IPS-18a (cell line): Measurements from ENCODE around the gene PIEZO1.

Experiments used
- H3K27ac ChIP-seq: one replicate; pipeline ENCODE4 v1.5.1; 2013; ENCODE audit warnings: low read length
- H3K27me3 ChIP-seq: one replicate; pipeline ENCODE4 v1.6.1; 2013; ENCODE audit warnings: mild to moderate bottlenecking, low read length; ENCODE audit not compliant: control insufficient read depth, insufficient read depth
- H3K36me3 ChIP-seq: one replicate; pipeline ENCODE4 v1.6.1; 2013; ENCODE audit warnings: low read depth, low read length; ENCODE audit not compliant: control insufficient read depth
- H3K4me1 ChIP-seq: one replicate; pipeline ENCODE4 v1.6.1; 2013; ENCODE audit warnings: low read depth, low read length; ENCODE audit not compliant: control insufficient read depth
- H3K4me3 ChIP-seq: one replicate; pipeline ENCODE4 v1.5.1; 2013; ENCODE audit warnings: low read length
- H3K9ac ChIP-seq: one replicate; pipeline ENCODE4 v1.6.1; 2013; ENCODE audit warnings: mild to moderate bottlenecking, low read length, moderate library complexity
- H3K9me3 ChIP-seq: one replicate; pipeline ENCODE4 v1.6.1; 2013; ENCODE audit warnings: low read depth, low read length; ENCODE audit not compliant: control insufficient read depth

PIEZO1 gene

DNA sequence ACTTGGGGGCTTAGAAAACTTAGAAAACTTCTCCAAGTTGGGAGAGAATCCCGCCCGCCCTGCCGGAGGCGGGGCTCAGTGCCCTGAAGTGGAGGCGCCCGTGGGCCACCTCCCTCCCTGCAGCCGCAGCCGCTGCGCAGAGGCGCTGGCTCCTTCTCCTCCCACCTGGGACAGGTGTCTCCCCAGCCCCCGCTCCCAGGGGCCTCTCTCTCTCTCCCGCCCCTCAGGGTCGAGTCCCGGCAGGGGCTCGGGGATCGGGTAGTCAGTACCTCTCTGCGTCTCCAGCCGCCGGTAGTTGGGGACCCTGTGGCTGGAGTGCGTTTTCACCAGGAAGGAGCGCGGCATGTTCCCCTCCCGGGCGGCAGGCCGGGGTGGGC is 99.0 kb downstream of the PIEZO1 start:
- H3K9me3 ChIP-seq, result no peaks in the 10 kb centered on the region
- no peaks in the 10 kb centered on the region for H3K36me3 ChIP-seq
- peaks cover 33% of the 10 kb centered on the region for H3K27me3 ChIP-seq
- peak overlapping the region; percentile 68 for H3K4me3 ChIP-seq
- peaks cover 5% of the 10 kb centered on the region for H3K4me1 ChIP-seq
- H3K9ac ChIP-seq, result peak overlapping the region; percentile 39
- H3K27ac ChIP-seq, result no peak overlapping the region

DNA sequence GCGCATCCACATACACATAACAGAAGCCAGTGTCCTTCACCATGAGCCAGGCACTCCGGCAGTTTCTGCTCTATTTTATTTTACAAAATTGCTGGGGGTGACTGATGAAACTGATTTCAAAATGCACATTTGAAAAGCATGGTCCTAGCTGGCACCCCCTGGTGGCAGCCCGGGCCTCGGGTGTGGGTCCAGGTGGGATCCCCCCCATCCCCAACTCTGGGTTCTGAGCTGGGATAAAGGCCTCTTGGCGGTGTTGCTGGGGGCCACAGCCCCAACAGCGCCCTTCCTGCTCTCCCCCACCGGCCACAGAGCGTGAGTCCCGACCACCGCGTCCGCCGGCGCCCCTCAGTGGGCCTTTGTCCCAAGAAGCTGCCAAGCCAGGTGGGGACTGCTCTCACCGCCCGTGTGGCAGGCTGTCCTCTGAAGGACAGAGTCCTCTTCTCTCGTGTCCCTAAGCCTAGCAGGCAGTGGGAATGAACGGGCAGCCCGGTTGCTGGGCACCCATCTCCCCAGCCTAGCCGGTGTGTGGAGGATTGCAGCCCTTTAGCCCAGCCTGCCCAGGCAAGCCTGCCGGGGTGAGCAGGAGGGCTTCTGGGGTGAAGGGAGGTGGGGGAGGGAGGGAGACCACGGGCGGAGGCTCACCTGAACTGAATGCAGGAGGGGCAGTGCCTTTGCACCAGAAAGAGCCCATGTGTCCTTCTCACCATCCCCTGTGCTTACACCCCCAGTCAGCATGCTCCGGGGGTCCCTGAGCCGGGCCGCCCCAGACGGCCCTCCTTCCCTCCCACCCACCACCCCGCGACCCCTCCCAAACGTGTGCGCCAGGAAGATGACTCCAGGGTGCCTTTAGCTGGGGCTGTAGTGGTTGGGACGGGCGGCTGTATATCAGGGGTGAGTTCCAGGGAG is 99.6 kb downstream of the PIEZO1 start:
- Histone ChIP-seq H3K36me3 (no peaks in the 10 kb centered on the region), H3K9me3 (no peaks in the 10 kb centered on the region), H3K4me1 (peaks cover 5% of the 10 kb centered on the region), H3K27ac (no peak overlapping the region), H3K27me3 (peaks cover 33% of the 10 kb centered on the region), H3K9ac (peak overlapping the region; percentile 39), H3K4me3 (peak overlapping the region; percentile 68)

DNA sequence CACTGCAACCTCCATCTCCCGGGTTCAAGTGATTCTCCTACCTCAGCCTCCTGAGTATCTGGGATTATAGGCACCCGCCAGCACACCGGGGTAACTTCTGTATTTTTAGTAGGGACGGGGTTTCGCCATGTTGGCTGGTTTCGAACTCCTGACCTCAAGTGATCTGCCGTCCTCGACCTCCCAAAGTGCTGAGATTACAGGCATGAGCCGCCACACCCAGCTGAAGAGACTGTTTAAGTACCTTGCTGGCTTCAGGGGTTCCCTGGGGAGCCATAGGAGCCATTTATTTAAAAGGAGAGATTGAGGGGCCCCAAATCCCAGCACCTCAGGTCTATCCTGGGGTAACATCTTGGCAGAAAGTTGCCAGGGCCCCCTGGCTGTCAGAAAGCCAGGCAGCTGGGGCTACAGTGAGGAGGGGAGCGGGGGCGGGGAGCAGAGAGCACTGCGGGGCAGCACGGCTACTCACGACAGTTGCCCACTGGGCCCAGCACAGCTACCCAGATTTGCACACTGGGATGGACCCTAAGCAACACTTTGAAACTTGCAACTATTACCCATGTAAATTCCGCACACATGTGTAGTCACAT is 100.4 kb downstream of the PIEZO1 start:
- Histone ChIP-seq H3K27me3 (peaks cover 33% of the 10 kb centered on the region), H3K4me3 (peak overlapping the region; percentile 68), H3K27ac (no peak overlapping the region), H3K9me3 (no peaks in the 10 kb centered on the region), H3K9ac (no peak overlapping the region), H3K4me1 (peaks cover 5% of the 10 kb centered on the region), H3K36me3 (no peaks in the 10 kb centered on the region)

DNA sequence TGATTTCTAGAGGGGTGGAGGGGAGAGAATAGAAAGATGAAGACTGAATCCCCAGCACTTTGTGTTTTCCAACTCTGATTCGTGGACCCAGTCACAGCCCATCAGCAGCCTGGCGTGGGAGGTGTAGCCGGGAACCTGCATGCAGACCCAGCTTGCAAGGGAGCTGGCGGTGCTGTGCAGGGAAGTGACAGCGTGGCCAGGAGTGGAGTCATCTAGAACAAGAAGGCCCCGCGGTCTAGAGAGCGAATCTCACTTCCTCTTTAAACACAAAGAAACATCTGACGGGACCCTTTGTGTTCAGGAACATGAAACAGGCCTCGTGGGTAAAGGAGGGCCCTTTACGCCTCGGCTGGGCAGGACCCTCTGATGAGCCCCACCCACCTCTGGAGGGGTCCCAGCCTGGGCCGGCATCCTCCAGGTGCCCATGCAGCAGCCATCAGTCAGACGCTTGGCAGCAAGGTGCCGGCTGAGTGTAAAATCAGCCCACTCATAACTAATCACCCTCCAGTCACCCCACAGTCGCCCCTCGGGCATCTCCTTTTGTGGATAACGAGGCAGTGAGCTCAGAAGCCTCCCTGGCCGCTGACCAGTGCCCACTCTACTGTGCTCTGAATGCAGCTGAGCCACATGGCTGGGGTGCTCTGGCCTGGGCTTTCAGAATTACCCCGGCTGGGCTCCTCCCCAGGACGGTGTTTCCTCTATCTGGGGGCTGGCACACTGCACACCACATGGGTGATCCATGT is 103.1 kb downstream of the PIEZO1 start:
- H3K9me3 ChIP-seq, result no peaks in the 10 kb centered on the region
- H3K4me1 ChIP-seq, result peaks cover 5% of the 10 kb centered on the region
- no peak overlapping the region for H3K27ac ChIP-seq
- no peak overlapping the region for H3K9ac ChIP-seq
- H3K27me3 ChIP-seq, result peaks cover 20% of the 10 kb centered on the region
- no peak overlapping the region for H3K4me3 ChIP-seq
- no peaks in the 10 kb centered on the region for H3K36me3 ChIP-seq

DNA sequence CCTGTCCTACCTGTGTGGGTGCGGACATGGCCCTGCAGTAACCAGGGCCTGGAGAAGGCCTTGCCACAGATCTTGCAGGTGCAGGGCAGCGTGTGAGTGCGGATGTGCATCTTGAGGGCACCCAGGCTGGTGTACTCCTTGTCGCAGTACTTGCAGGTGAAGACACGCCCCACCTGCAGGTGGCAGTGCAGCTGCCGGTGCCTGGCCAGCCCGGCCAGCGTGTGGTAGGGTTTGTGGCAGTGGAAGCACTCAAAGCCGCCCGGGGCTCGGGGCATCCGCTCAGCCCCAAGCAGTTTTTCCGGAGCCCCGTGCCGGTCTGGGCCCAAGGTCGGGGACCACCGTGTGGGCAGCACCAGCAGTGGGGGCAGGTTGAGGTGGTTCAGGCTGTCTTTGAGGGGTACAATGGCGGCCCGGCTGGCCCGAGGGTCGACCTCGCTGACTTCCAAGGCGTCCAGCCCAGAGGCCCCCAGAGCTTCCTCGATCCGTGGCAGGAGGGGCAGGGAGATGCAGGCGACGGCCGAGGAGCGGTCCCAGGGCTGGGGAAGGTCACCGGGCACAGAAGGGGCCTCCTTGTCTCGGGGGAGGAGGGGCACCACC is 103.8 kb downstream of the PIEZO1 start:
- H3K4me1 ChIP-seq, result peaks cover 5% of the 10 kb centered on the region
- H3K4me3 ChIP-seq, result no peak overlapping the region
- H3K27me3 ChIP-seq, result peaks cover 16% of the 10 kb centered on the region
- no peaks in the 10 kb centered on the region for H3K36me3 ChIP-seq
- no peak overlapping the region for H3K9ac ChIP-seq
- no peaks in the 10 kb centered on the region for H3K9me3 ChIP-seq
- H3K27ac ChIP-seq, result no peak overlapping the region

DNA sequence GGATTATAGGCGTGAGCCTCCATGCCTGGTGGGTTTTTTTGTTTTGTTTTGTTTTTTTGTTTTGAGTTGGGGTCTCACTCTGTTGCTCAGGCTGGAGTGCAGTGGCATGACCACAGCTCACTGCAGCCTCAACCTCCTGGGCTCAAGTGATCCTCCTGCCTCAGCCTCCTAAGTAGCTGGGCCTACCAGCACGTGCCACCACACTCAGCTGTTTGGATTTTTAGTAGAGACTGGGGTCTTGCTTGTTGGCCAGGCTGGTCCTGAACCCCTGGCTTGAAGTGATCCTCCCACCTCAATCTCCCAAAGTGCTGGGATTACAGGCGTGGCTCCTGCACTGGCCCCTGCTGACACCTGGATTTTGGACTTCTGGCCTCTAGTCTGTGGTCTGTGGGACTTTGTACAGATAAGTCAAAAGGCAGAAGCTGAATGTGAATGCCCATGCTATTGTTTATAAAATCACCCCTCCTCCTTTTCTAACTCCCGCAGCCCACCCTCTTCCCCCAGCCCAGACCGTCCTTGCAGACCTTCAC is 104.4 kb downstream of the PIEZO1 start:
- no peaks in the 10 kb centered on the region for H3K9me3 ChIP-seq
- no peak overlapping the region for H3K9ac ChIP-seq
- no peak overlapping the region for H3K4me3 ChIP-seq
- peaks cover 5% of the 10 kb centered on the region for H3K4me1 ChIP-seq
- H3K36me3 ChIP-seq, result no peaks in the 10 kb centered on the region
- no peak overlapping the region for H3K27ac ChIP-seq
- H3K27me3 ChIP-seq, result peaks cover 11% of the 10 kb centered on the region

DNA sequence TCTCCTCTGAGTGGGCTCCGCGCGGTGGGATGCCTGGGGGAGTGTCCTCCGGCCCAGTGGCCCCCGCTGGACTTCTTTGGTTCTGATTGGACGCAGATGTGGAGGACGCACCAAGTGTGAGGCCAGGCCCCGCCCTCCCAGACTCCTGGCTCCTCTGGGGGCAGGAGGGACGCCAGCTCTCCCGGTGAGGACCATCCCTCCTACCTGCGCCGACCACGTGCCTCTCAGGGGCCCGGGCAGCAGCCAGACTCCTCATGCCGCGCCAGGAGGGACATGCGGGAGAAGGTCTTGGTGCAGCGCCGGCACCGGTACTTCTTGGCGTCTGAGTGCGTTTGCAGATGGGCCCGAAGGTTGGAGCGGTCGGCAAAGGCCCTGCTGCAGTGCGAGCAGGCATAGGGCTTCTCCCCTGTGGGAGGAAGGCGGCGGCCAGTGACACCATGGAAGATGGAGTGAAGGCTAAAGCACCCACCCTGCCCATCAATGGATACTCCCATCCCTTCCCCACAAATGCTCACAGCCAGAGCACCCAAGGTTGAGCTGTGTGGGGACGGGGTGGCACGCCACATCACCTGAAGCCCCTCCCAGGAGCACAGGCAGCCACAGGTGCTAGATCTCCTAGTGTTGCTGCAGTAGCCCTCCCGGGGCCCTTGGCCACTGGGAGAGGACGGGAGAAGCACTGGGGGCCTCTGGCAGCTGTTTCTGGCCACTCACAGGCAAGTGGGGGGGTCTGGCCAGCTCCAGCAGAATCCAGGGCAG is 106.6 kb downstream of the PIEZO1 start:
- no peaks in the 10 kb centered on the region for H3K36me3 ChIP-seq
- no peaks in the 10 kb centered on the region for H3K4me1 ChIP-seq
- H3K27ac ChIP-seq, result no peak overlapping the region
- no peak overlapping the region for H3K9ac ChIP-seq
- H3K27me3 ChIP-seq, result no peaks in the 10 kb centered on the region
- H3K9me3 ChIP-seq, result no peaks in the 10 kb centered on the region
- no peak overlapping the region for H3K4me3 ChIP-seq

DNA sequence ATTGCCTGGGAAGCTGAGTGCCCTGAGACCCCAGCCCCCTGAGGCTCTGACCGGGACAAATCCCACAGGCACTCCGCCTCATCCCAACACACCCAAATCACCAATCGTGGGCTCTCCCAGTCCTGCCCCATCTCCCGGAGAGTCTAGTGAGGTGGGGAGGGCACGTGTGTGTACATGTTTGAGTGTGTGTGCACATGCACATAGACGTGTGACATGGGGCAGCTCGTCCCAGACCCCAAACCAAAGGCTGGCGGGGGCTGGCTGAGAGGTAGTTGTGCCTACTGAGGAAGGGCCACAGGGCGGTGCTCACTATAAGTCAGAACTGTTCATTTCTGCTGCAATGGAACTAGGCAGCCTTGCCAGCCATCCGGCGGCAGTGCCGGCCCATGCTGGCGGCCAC is 107.3 kb downstream of the PIEZO1 start:
- no peaks in the 10 kb centered on the region for H3K9me3 ChIP-seq
- H3K4me3 ChIP-seq, result no peak overlapping the region
- no peak overlapping the region for H3K9ac ChIP-seq
- no peaks in the 10 kb centered on the region for H3K27me3 ChIP-seq
- no peaks in the 10 kb centered on the region for H3K4me1 ChIP-seq
- no peaks in the 10 kb centered on the region for H3K36me3 ChIP-seq
- no peak overlapping the region for H3K27ac ChIP-seq

DNA sequence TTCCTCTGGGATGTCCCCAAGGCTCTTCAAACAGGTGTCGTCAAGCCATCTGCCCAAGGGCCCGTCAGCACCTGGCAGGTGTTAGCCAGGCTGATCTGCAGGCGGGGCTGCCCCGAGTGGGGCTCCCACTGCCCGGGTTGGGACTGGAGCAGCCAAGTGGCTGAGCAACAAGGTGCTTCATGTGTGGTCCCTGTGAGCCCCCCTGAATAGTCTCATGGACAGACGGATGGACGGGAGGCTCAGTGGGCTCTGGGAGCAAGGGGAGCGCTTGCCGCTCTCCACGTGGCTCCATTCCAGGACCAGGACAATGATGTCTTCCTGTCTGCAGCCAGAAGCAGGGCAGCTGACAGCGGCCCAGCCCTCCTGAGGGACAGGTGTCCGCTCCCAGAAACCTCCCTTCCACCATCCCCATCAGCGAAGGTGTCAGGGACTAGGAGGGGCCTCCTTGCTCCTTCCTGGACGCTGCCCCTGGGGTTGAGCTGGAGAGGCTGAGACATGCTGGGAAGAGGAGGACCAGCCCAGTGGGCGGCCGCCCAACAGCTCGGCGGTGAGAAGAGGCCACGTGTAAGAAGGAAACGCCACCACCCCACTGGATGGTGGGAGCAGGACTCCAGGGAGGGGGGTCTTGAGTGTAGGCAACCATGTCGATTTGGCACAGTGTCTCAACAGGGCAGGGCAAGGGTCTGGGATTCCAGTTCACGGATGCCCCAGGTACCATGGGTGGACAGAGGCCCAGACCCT is 108.3 kb downstream of the PIEZO1 start:
- H3K27ac ChIP-seq, result no peak overlapping the region
- no peaks in the 10 kb centered on the region for H3K9me3 ChIP-seq
- no peak overlapping the region for H3K4me3 ChIP-seq
- H3K36me3 ChIP-seq, result no peaks in the 10 kb centered on the region
- no peaks in the 10 kb centered on the region for H3K27me3 ChIP-seq
- H3K4me1 ChIP-seq, result no peaks in the 10 kb centered on the region
- no peak overlapping the region for H3K9ac ChIP-seq

DNA sequence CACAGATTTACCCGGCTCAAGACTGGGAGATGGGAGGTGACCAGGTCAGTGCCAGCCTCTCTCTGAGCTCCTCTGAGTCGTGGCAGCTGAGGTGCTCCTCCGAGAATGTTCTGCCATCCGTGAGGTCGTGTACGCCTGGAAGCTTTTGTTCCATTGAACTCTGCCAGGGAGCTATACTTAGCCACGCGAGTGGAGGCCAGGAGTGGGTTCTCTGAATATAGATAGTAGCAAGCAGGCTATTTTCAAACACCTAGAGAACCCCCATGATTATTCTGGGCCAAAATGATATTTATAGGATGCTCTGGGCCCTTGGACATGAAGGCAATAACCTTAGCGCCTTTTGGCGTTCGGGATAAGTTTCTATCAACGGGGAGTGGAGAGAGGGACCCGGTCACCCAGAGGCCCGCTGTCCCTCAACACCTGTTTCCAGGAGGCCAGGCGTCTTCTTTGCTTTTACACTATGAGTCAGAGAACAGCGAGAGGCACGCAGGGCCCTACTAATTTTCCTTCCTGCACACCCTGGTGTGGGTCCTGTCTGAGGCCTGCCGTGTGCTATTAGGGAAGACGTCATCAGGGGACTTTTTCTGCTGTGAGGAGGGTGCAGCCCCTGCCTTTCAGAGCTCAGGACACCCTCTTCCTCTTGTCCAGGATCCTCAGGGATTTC is 111.2 kb downstream of the PIEZO1 start:
- Histone ChIP-seq H3K4me3 (no peak overlapping the region), H3K36me3 (no peaks in the 10 kb centered on the region), H3K27ac (no peak overlapping the region), H3K9ac (no peak overlapping the region), H3K9me3 (no peaks in the 10 kb centered on the region), H3K27me3 (no peaks in the 10 kb centered on the region), H3K4me1 (no peaks in the 10 kb centered on the region)
